H1 (cell line): ENCODE results near the gene PIGC. TPM values are rescaled to one million over a fixed set of nuclear protein-coding genes. Genes with fewer than 3 reads are reported as not detected.

Source experiments
- CTCF ChIA-PET: fragments of 300-600 bp; sonication (Branson Sonifier 250); formaldehyde crosslinking; loops from one replicate; lab custom pipeline; 2021; ENCODE audit not compliant: partially characterized antibody; lab: Charles Lee
- POLR2A ChIA-PET: fragments of 300-600 bp; sonication (Branson Sonifier 250); formaldehyde crosslinking; loops from one replicate; lab custom pipeline; 2021; ENCODE audit warnings: inconsistent platforms; ENCODE audit not compliant: partially characterized antibody; lab: Charles Lee
- DNase-seq, 2 experiments: peaks; one replicate each; pipeline versions ENCODE4 v3.0.0 to v3.0.0-alpha.2; 2010 to 2022; ENCODE audit warnings: low spot score in 2 of 2, low read depth in 1 of 2, mixed read lengths in 1 of 2
- FAIRE-seq: peaks from 2 replicates; lab custom pipeline; 2011; peaks lifted over from hg19 to GRCh38; lab: Jason Lieb, UNC
- H2AFZ ChIP-seq: 2 replicates; pipeline ENCODE4 v1.8.1; 2012; ENCODE audit warnings: low read length, inconsistent platforms
- H2AK5ac ChIP-seq: 2 replicates; pipeline ENCODE4 v1.6.1; 2013; ENCODE audit warnings: low read depth, low read length
- H2BK120ac ChIP-seq: replicated peaks from 2 replicates; pipeline ENCODE3; 2013; ENCODE audit warnings: low read depth, low read length, inconsistent platforms
- H2BK12ac ChIP-seq: 2 replicates; pipeline ENCODE4 v1.6.1; 2013; ENCODE audit warnings: low read depth, low read length
- H2BK15ac ChIP-seq: 2 replicates; pipeline ENCODE4 v1.6.1; 2013; ENCODE audit warnings: low read length
- H2BK20ac ChIP-seq: 2 replicates; pipeline ENCODE4 v1.6.1; 2013; ENCODE audit warnings: low read length
- H2BK5ac ChIP-seq: 2 replicates; pipeline ENCODE4 v1.6.1; 2013; ENCODE audit warnings: low read depth, low read length
- H3K14ac ChIP-seq: 2 replicates; pipeline ENCODE4 v1.6.1; 2013; ENCODE audit warnings: inconsistent platforms; ENCODE audit not compliant: insufficient read length
- H3K18ac ChIP-seq: 2 replicates; pipeline ENCODE4 v1.6.1; 2013; ENCODE audit warnings: low read length; ENCODE audit errors: extremely low read depth
- H3K23ac ChIP-seq: 2 replicates; pipeline ENCODE4 v1.6.1; 2013; ENCODE audit warnings: inconsistent platforms; ENCODE audit not compliant: insufficient read length
- H3K23me2 ChIP-seq: 2 replicates; pipeline ENCODE4 v1.6.1; 2013; ENCODE audit warnings: low read depth, low read length
- H3K27ac ChIP-seq: 2 replicates; pipeline ENCODE4 v1.6.1; 2011; ENCODE audit warnings: low read depth, low read length, inconsistent platforms
- H3K27me3 ChIP-seq, 4 experiments: replicated peaks in 1 of 4; 1 replicate in 1 of 4; 2 replicates in 3 of 4; pipeline versions ENCODE4 v1.6.1 to v1.8.1; 2011 to 2013; ENCODE audit warnings: low read length in 3 of 4, mild to moderate bottlenecking in 3 of 4, inconsistent platforms in 2 of 4, mixed read lengths in 2 of 4, moderate library complexity in 1 of 4; ENCODE audit not compliant: control insufficient read depth in 3 of 4, insufficient read depth in 3 of 4; ENCODE audit errors: extremely low read depth in 1 of 4
- H3K36me3 ChIP-seq, 4 experiments: 2 replicates each; pipeline versions ENCODE4 v1.6.1 to v1.8.1; 2011 to 2013; ENCODE audit warnings: mild to moderate bottlenecking in 4 of 4, low read length in 3 of 4, moderate library complexity in 2 of 4, control low read depth in 1 of 4, inconsistent platforms in 1 of 4; ENCODE audit not compliant: insufficient read depth in 4 of 4, control insufficient read depth in 2 of 4
- H3K4ac ChIP-seq: replicated peaks from 2 replicates; pipeline ENCODE3; 2013; ENCODE audit warnings: low read length, low read depth, mixed read lengths, inconsistent platforms; ENCODE audit not compliant: insufficient read length
- H3K4me1 ChIP-seq, 4 experiments: replicated peaks in 1 of 4; 1 replicate in 1 of 4; 2 replicates in 3 of 4; pipeline versions ENCODE4 v1.6.1 to v1.8.1; 2011 to 2013; ENCODE audit warnings: low read length in 3 of 4, inconsistent platforms in 2 of 4, mixed read lengths in 1 of 4; ENCODE audit not compliant: insufficient read depth in 4 of 4, control insufficient read depth in 3 of 4
- H3K4me2 ChIP-seq, 2 experiments: 2 replicates each; pipeline versions ENCODE4 v1.6.1 to v1.8.1; 2011 to 2013; ENCODE audit warnings: low read depth in 2 of 2, low read length in 2 of 2, control low read depth in 1 of 2, inconsistent platforms in 1 of 2, mild to moderate bottlenecking in 1 of 2; ENCODE audit not compliant: insufficient read depth in 1 of 2
- H3K4me3 ChIP-seq, 4 experiments: fragments of 200-600, 300-600 bp in 1 of 4; sonication (generic), shearing (Covaris generic), sonication (Bioruptor Twin) in 1 of 4; 2 replicates each; pipeline versions ENCODE4 v1.5.1 to v1.8.1; 2011 to 2016; ENCODE audit warnings: low read length in 4 of 4, low read depth in 3 of 4, control low read depth in 2 of 4, inconsistent platforms in 2 of 4, mild to moderate bottlenecking in 2 of 4, mixed read lengths in 1 of 4, moderate library complexity in 1 of 4; ENCODE audit not compliant: insufficient read depth in 2 of 4; ENCODE audit errors: extremely low read depth in 1 of 4
- H3K56ac ChIP-seq: replicated peaks from 2 replicates; pipeline ENCODE3; 2013; ENCODE audit warnings: low read depth, mild to moderate bottlenecking, mixed read lengths, low read length, inconsistent platforms; ENCODE audit not compliant: insufficient read length
- H3K79me1 ChIP-seq: 2 replicates; pipeline ENCODE4 v1.6.1; 2013; ENCODE audit warnings: low read depth, low read length, control low read depth
- H3K79me2 ChIP-seq, 2 experiments: 2 replicates each; pipeline versions ENCODE4 v1.6.1 to v1.8.1; 2012 to 2013; ENCODE audit warnings: low read length in 2 of 2, mild to moderate bottlenecking in 2 of 2, inconsistent platforms in 1 of 2; ENCODE audit not compliant: insufficient read depth in 2 of 2, control insufficient read depth in 1 of 2
- H3K9ac ChIP-seq, 4 experiments: replicated peaks in 1 of 4; 1 replicate in 1 of 4; 2 replicates in 3 of 4; pipeline versions ENCODE4 v1.6.1 to v1.8.1; 2011 to 2013; ENCODE audit warnings: low read depth in 3 of 4, low read length in 3 of 4, control low read depth in 2 of 4, mild to moderate bottlenecking in 2 of 4, moderate library complexity in 2 of 4, inconsistent platforms in 1 of 4; ENCODE audit errors: extremely low read depth in 1 of 4
- H3K9me3 ChIP-seq, 2 experiments: 2 replicates each; pipeline versions ENCODE4 v1.6.1 to v1.8.1; 2012 to 2013; ENCODE audit warnings: mild to moderate bottlenecking in 2 of 2, moderate library complexity in 2 of 2, control low read depth in 1 of 2, inconsistent platforms in 1 of 2, low read depth in 1 of 2, low read length in 1 of 2, mixed read lengths in 1 of 2; ENCODE audit not compliant: insufficient read depth in 2 of 2
- H4K20me1 ChIP-seq, 2 experiments: replicated peaks in 1 of 2; 2 replicates each; pipeline versions ENCODE3 to v1.8.1; 2011 to 2013; ENCODE audit warnings: inconsistent platforms in 2 of 2, low read length in 2 of 2, mild to moderate bottlenecking in 1 of 2; ENCODE audit not compliant: insufficient read depth in 2 of 2, control insufficient read depth in 1 of 2
- H4K5ac ChIP-seq: 2 replicates; pipeline ENCODE4 v1.6.1; 2013; ENCODE audit warnings: low read length, low read depth, mixed read lengths, inconsistent platforms; ENCODE audit not compliant: insufficient read length
- H4K8ac ChIP-seq: 2 replicates; pipeline ENCODE4 v1.8.0; 2013; ENCODE audit warnings: mild to moderate bottlenecking, moderate library complexity, low read length, inconsistent platforms; ENCODE audit not compliant: insufficient read depth; ENCODE audit errors: extremely low read depth
- H4K91ac ChIP-seq: replicated peaks from 2 replicates; pipeline ENCODE3; 2013; ENCODE audit warnings: low read length, mixed read lengths, inconsistent platforms; ENCODE audit not compliant: insufficient read length
- ASH2L ChIP-seq: fragments of 200-600, 300-600 bp; sonication (generic); IDR thresholded peaks from one replicate; pipeline ENCODE4 v1.7.1; 2017; ENCODE audit warnings: low read length
- BACH1 ChIP-seq: IDR thresholded peaks from 2 replicates; pipeline ENCODE4 v1.6.1; 2012; ENCODE audit warnings: low read length, improper control_type of control experiment
- BCL11A ChIP-seq, 2 experiments: IDR thresholded peaks; one replicate each; pipeline ENCODE4 v1.6.1; 2011; ENCODE audit warnings: low read depth in 2 of 2, low read length in 2 of 2, mild to moderate bottlenecking in 2 of 2
- BRCA1 ChIP-seq: IDR thresholded peaks from 2 replicates; pipeline ENCODE4 v1.6.1; 2012; ENCODE audit warnings: low read depth, low read length, improper control_type of control experiment
- CBX5 ChIP-seq: fragments of 300-800, 300-1000 bp; sonication (generic); IDR thresholded peaks from 2 replicates; pipeline ENCODE4 v1.7.1; 2016; ENCODE audit warnings: antibody characterized with exemption, low read length, low read depth
- CREB1 ChIP-seq: IDR thresholded peaks from 2 replicates; pipeline ENCODE4 v1.6.1; 2012; ENCODE audit warnings: inconsistent platforms
- FOSL1 ChIP-seq: IDR thresholded peaks from 2 replicates; pipeline ENCODE4 v1.6.1; 2011; ENCODE audit warnings: mild to moderate bottlenecking, low read depth, low read length, moderate library complexity; ENCODE audit not compliant: insufficient read depth
- MAFK ChIP-seq: IDR thresholded peaks from 2 replicates; pipeline ENCODE4 v1.6.1; 2012; ENCODE audit warnings: low read depth, mild to moderate bottlenecking, improper control_type of control experiment, low read length
- MAX ChIP-seq: IDR thresholded peaks from 2 replicates; pipeline ENCODE4 v1.6.1; 2012; ENCODE audit warnings: inconsistent platforms
- PHF8 ChIP-seq: fragments of 200-600 bp; sonication (generic); conservative IDR thresholded peaks from 2 replicates; pipeline ENCODE4 v1.7.1; 2012; ENCODE audit warnings: low read depth, mild to moderate bottlenecking, inconsistent platforms, low read length, moderate library complexity
- POLR2AphosphoS5 ChIP-seq: IDR thresholded peaks from 2 replicates; pipeline ENCODE4 v1.6.1; 2011; ENCODE audit warnings: low read depth, low read length
- SIRT6 ChIP-seq: IDR thresholded peaks from one replicate; pipeline ENCODE4 v1.7.1; 2012; ENCODE audit warnings: low read length, inconsistent platforms
- SIX5 ChIP-seq: IDR thresholded peaks from 2 replicates; pipeline ENCODE4 v1.6.1; 2011; ENCODE audit warnings: mild to moderate bottlenecking, low read depth, low read length
- SP1 ChIP-seq: IDR thresholded peaks from 2 replicates; pipeline ENCODE4 v1.6.1; 2011; ENCODE audit warnings: low read depth, low read length
- SP4 ChIP-seq: IDR thresholded peaks from 2 replicates; pipeline ENCODE4 v1.6.1; 2012; ENCODE audit warnings: low read length, inconsistent platforms
- TCF12 ChIP-seq: IDR thresholded peaks from 2 replicates; pipeline ENCODE4 v1.6.1; 2011; ENCODE audit warnings: low read depth, mild to moderate bottlenecking, low read length
- WGBS, 2 experiments: shearing (Covaris generic) in 1 of 2; methylation state at CpG; one replicate each; pipeline versions ENCODE4 v1.1.6 to v1.1.7; 2013 to 2015; ENCODE audit warnings: low lambda C conversion rate in 2 of 2, mixed read lengths in 2 of 2, inconsistent platforms in 1 of 2, low coverage in 1 of 2, missing lambda C conversion rate in 1 of 2; ENCODE audit not compliant: insufficient replicate concordance in 2 of 2, insufficient coverage in 1 of 2, insufficient read length in 1 of 2; ENCODE audit errors: extremely low coverage in 1 of 2, missing lambda C conversion rate in 1 of 2; 5-methylcytosine and 5-hydroxymethylcytosine counted together
- polyA plus RNA-seq, 7 experiments: library from polyadenylated mRNA; depleted of rRNA in 3 of 7; stranded (reverse) in 5 of 7; unstranded in 2 of 7; fragments of >200 nt in 5 of 7; fragments of 200-250 nt in 2 of 7; gene quantifications; 1 replicate in 5 of 7; 2 replicates in 1 of 7; 4 replicates in 1 of 7; pipeline versions ENCODE4 v1.2.1 to v1.2.3, GENCODE V29; 2011 to 2013; ENCODE audit warnings: missing spikeins in 2 of 7, mixed read lengths in 2 of 7
- total RNA-seq: library from RNA; stranded (reverse); fragmentation: NEBNext Ultra II Directional; extraction: Animal tissue kit (Norgen Biotek cat#: 25700); gene quantifications from 2 replicates; pipeline ENCODE4 v1.2.1, GENCODE V29; 2021

The PIGC gene
- total and polyA plus RNA-seq, 2 of the 8 experiments (the other 6 are each of a cell fraction or from before 2014, with no cell fraction given): 21.0 to 39.3 TPM

GRCh38 chr1:172400722-172401105, 43.2 kb downstream of the PIGC start:
- H3K27me3 ChIP-seq: no peaks in the 10 kb centered on the region
- no peak overlapping the region for H2BK5ac ChIP-seq
- no peak overlapping the region for H3K4me3 ChIP-seq
- H3K18ac ChIP-seq: no peak overlapping the region
- H4K8ac ChIP-seq: no peak overlapping the region
- no peaks in the 10 kb centered on the region for H3K9me3 ChIP-seq
- no peak overlapping the region for H2BK120ac ChIP-seq
- H3K23ac ChIP-seq: no peak overlapping the region
- no peak overlapping the region for H3K56ac ChIP-seq
- H3K9ac ChIP-seq: no peak overlapping the region
- H3K4me2 ChIP-seq: no peak overlapping the region
- TF ChIP-seq SP1 (no peak), CREB1 (no peak), FOSL1 (no peak), BACH1 (no peak), SP4 (no peak), ASH2L (no peak), MAFK (no peak), MAX (no peak), BCL11A (IDR thresholded peaks at IDR 0.05; ENCODE audit: low read depth in 2 of 2, low read length in 2 of 2) (no peak), TCF12 (no peak), BRCA1 (no peak), SIX5 (no peak), SIRT6 (no peak), POLR2AphosphoS5 (no peak), CBX5 (no peak), PHF8 (no peak)
- H4K20me1 ChIP-seq: no peaks in the 10 kb centered on the region
- H2BK12ac ChIP-seq: no peak overlapping the region
- DNase-seq (no peak), FAIRE-seq (no peak)
- no peaks in the 10 kb centered on the region for H3K23me2 ChIP-seq
- no peaks in the 10 kb centered on the region for H3K36me3 ChIP-seq
- no peak overlapping the region for H2BK20ac ChIP-seq
- WGBS, 2 experiments: 90% methylated on average over 1 of the region's 1 CpG; no CpG with 5 or more reads in 1 of the 2 experiments
- H3K79me2 ChIP-seq: no peaks in the 10 kb centered on the region
- H3K14ac ChIP-seq: no peak overlapping the region
- ChIA-PET CTCF (interaction anchor here (0.7 to 4.2 kb wide), 16 partner anchors 10 to 600 kb away, joined by 3 to 32 read pairs (median 4); no protein-coding TSS in a partner anchor), POLR2A (no interaction called here)
- no peak overlapping the region for H3K27ac ChIP-seq
- no peak overlapping the region for H2AFZ ChIP-seq
- no peak overlapping the region for H4K91ac ChIP-seq
- H3K4me1 ChIP-seq: peaks cover 2 to 5% (median 4%) of the 10 kb centered on the region in 4 experiments; a peak in 5 of 7 replicates
- H2AK5ac ChIP-seq: no peak overlapping the region
- no peak overlapping the region for H3K4ac ChIP-seq
- H4K5ac ChIP-seq: no peak overlapping the region
- H2BK15ac ChIP-seq: no peak overlapping the region
- no peaks in the 10 kb centered on the region for H3K79me1 ChIP-seq
